Stomach (tissue), 9 donors: ENCODE data around the gene MARCHF2. TPM values are rescaled to one million over a fixed set of nuclear protein-coding genes. Genes with fewer than 3 reads are reported as not detected.
"Not testable (repeated sequence)": the region's sequence is repeated elsewhere in the genome, so short reads cannot be mapped to it uniquely, and the experiment has no call there.

Source experiments
- DNase-seq, 2 donors: peaks; one replicate each; pipeline versions ENCODE4 v3.0.0 to v3.0.0-alpha.2; 2013 to 2019
- H3K27ac ChIP-seq, 5 donors: fragments of 200-600 bp in 4 of 5; sonication (generic) in 4 of 5; one replicate each; pipeline ENCODE4 v1.5.1; 2013 to 2019; ENCODE audit warnings: mild to moderate bottlenecking in 1 of 5, moderate library complexity in 1 of 5
- H3K27me3 ChIP-seq, 3 donors: fragments of 200-600 bp; sonication (generic); one replicate each; pipeline ENCODE4 v1.5.1; 2017 to 2019; ENCODE audit warnings: mixed run types in 1 of 3
- H3K36me3 ChIP-seq, 4 donors: fragments of 200-600 bp; sonication (generic); 1 replicate in 3 of 4; 2 replicates in 1 of 4; pipeline ENCODE4 v1.5.1; 2016 to 2019
- H3K4me1 ChIP-seq, 4 donors: fragments of 200-600 bp; sonication (generic); one replicate each; pipeline ENCODE4 v1.5.1; 2016 to 2019
- H3K4me3 ChIP-seq, 4 donors: fragments of 200-600 bp; sonication (generic) in 3 of 4; one replicate each; pipeline ENCODE4 v1.5.1; 2016 to 2019; ENCODE audit warnings: mild to moderate bottlenecking in 1 of 4
- H3K9me3 ChIP-seq, 4 donors: fragments of 200-600 bp; sonication (generic); one replicate each; pipeline ENCODE4 v1.5.1; 2016 to 2019
- EP300 ChIP-seq: sonication (generic); formaldehyde crosslinking; IDR thresholded peaks from one replicate; pipeline ENCODE4 v1.6.1; 2017; ENCODE audit warnings: antibody characterized with exemption
- POLR2A ChIP-seq, 4 donors: fragments of 450-650 bp; IDR thresholded peaks; one replicate each; pipeline ENCODE4 v1.6.1; 2016; ENCODE audit warnings: antibody characterized with exemption in 4 of 4, control low read depth in 2 of 4, mild to moderate bottlenecking in 1 of 4, moderate library complexity in 1 of 4
- POLR2AphosphoS5 ChIP-seq, 3 donors: sonication (generic); formaldehyde crosslinking; IDR thresholded peaks; one replicate each; pipeline ENCODE4 v1.6.1; 2016; ENCODE audit warnings: antibody characterized with exemption in 3 of 3
- WGBS, 5 donors: extraction: QIAGEN DNeasy Blood & Tissue Kit in 3 of 5; methylation state at CpG; one replicate each; pipeline versions ENCODE4 v1.1.5 to v1.1.7; 2013 to 2018; 5-methylcytosine and 5-hydroxymethylcytosine counted together
- intact Hi-C: fragments of 100-400 bp; cut with DNase I; formaldehyde crosslinking; loops from one replicate; pipeline ENCODE4 v1.15.1; 2023; ENCODE audit warnings: low total_unique reads
- polyA plus RNA-seq, 3 donors: library from polyadenylated mRNA; stranded (reverse); fragments of 200-250 nt; gene quantifications; one replicate each; pipeline ENCODE4 v1.2.3, GENCODE V29; 2013
- total RNA-seq, 5 donors: library from RNA; depleted of rRNA; stranded (reverse); fragments of >200 nt; gene quantifications; one replicate each; pipeline versions ENCODE4 v1.1.0 to v1.2.3, GENCODE V29; 2014 to 2016
- TF ChIP-seq, protein P1 (sequence below), 7 experiments: fragments of 450-650 bp in 4 of 7; fragments of 200-600 bp in 3 of 7; sonication (generic) in 3 of 7; IDR thresholded peaks; one replicate each; pipeline ENCODE4 v1.5.1; 2016 to 2019; ENCODE audit warnings: antibody characterized with exemption in 7 of 7, control low read depth in 2 of 7, mild to moderate bottlenecking in 1 of 7
- donor health status: healthy with polysubstance abuse.
- donor health status: Bipolar disorder and iron deficiency.
- donor health status: healthy.

Gene MARCHF2
- total and polyA plus RNA-seq, 8 donors = 23.5 to 98.2 (median 35.8) TPM

- TF ChIP-seq POLR2AphosphoS5 (IDR thresholded peaks at IDR 0.05) (peak in 2 of 3 donors; percentile 66 to 82), POLR2A (IDR thresholded peaks at IDR 0.05) (no peak), EP300 (no peak)
- TF ChIP-seq, protein P1, sequence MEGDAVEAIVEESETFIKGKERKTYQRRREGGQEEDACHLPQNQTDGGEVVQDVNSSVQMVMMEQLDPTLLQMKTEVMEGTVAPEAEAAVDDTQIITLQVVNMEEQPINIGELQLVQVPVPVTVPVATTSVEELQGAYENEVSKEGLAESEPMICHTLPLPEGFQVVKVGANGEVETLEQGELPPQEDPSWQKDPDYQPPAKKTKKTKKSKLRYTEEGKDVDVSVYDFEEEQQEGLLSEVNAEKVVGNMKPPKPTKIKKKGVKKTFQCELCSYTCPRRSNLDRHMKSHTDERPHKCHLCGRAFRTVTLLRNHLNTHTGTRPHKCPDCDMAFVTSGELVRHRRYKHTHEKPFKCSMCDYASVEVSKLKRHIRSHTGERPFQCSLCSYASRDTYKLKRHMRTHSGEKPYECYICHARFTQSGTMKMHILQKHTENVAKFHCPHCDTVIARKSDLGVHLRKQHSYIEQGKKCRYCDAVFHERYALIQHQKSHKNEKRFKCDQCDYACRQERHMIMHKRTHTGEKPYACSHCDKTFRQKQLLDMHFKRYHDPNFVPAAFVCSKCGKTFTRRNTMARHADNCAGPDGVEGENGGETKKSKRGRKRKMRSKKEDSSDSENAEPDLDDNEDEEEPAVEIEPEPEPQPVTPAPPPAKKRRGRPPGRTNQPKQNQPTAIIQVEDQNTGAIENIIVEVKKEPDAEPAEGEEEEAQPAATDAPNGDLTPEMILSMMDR (IDR thresholded peaks at IDR 0.05) = peak in 2 of 7 experiments; percentile 26 to 70
- no peaks in the 10 kb centered on the region for H3K9me3 ChIP-seq
- H3K4me1 ChIP-seq = peaks cover 11 to 41% (median 32%) of the 10 kb centered on the region in 4 donors
- intact Hi-C loops = no loop called here
- peaks cover 0 to 68% (median 40%) of the 10 kb centered on the region in 4 donors for H3K36me3 ChIP-seq
- peak; percentile 44 to 92 for DNase-seq
- no peak overlapping the region for H3K4me3 ChIP-seq
- H3K27ac ChIP-seq = peak overlapping the region; percentile 74 to 85 (median 80)
- 56 to 69% (median 60%) methylated on average over 23 to 26 of the region's 26 CpGs for WGBS, 5 donors
- H3K27me3 ChIP-seq = no peaks in the 10 kb centered on the region
Observed at GRCh38 chr19:8373867-8374813, 39.0 kb upstream of the MARCHF2 start.

GRCh38 chr19:8375766-8376165, 37.3 kb upstream of the MARCHF2 start:
- 95 to 100% (median 99%) methylated on average over 21 to 32 of the region's 32 CpGs for WGBS, 5 donors
- H3K4me3 ChIP-seq, intact Hi-C loops, H3K27me3 ChIP-seq, H3K9me3 ChIP-seq, DNase-seq: not testable (repeated sequence)
- Histone ChIP-seq H3K27ac (peak overlapping the region in 3 of 5 donors; percentile 28 to 80 (median 72)), H3K4me1 (peaks cover 11 to 31% (median 20%) of the 10 kb centered on the region in 4 donors), H3K36me3 (peaks cover 0 to 65% (median 37%) of the 10 kb centered on the region in 4 donors)

- H3K4me1 ChIP-seq = peaks cover 6 to 24% (median 13%) of the 10 kb centered on the region in 4 donors
- DNase-seq, H3K27me3 ChIP-seq, H3K27ac ChIP-seq, intact Hi-C loops, H3K9me3 ChIP-seq, H3K4me3 ChIP-seq: not testable (repeated sequence)
- 70 to 79% (median 72%) methylated on average over 9 to 10 of the region's 10 CpGs for WGBS, 5 donors
- H3K36me3 ChIP-seq = peaks cover 0 to 58% (median 30%) of the 10 kb centered on the region in 4 donors
Observed at GRCh38 chr19:8376373-8376974, 36.6 kb upstream of the MARCHF2 start.

DNA sequence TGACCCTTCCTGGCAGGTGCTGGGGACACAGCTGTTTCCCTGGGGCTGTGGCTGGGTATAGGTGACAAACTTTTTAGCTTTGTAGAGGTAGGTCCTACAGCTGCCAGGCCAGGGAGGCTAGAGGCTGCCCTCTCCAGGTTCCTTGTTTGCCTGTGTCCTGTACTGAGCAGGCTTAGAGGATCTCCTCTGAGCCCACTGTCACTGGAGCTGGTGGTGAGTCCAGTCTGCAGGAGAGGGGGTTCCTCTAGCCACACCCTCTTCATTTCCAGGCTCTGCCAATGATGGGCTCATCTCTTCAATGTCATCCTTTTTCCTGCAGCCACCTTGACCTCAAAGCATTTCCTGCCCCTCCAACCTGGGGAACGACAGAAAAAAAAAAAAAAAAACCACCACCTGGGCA, 35.5 kb upstream of the MARCHF2 start:
- no peak for DNase-seq
- Histone ChIP-seq H3K36me3 (peaks cover 0 to 49% (median 25%) of the 10 kb centered on the region in 4 donors), H3K4me3 (no peak overlapping the region), H3K4me1 (peaks cover 6 to 21% (median 9%) of the 10 kb centered on the region in 4 donors), H3K27me3 (no peaks in the 10 kb centered on the region), H3K9me3 (no peaks in the 10 kb centered on the region), H3K27ac (peak overlapping the region in 3 of 5 donors; percentile 28 to 41 (median 39))
- no peak for TF ChIP-seq EP300
- TF ChIP-seq POLR2AphosphoS5 (IDR thresholded peaks at IDR 0.05) = no peak
- no peak for TF ChIP-seq POLR2A (IDR thresholded peaks at IDR 0.05)
- TF ChIP-seq, protein P1 (IDR thresholded peaks at IDR 0.05) = no peak
- intact Hi-C loops = no loop called here
- WGBS, 5 donors = 20 to 53% (median 38%) methylated on average over 1 of the region's 1 CpG

DNA sequence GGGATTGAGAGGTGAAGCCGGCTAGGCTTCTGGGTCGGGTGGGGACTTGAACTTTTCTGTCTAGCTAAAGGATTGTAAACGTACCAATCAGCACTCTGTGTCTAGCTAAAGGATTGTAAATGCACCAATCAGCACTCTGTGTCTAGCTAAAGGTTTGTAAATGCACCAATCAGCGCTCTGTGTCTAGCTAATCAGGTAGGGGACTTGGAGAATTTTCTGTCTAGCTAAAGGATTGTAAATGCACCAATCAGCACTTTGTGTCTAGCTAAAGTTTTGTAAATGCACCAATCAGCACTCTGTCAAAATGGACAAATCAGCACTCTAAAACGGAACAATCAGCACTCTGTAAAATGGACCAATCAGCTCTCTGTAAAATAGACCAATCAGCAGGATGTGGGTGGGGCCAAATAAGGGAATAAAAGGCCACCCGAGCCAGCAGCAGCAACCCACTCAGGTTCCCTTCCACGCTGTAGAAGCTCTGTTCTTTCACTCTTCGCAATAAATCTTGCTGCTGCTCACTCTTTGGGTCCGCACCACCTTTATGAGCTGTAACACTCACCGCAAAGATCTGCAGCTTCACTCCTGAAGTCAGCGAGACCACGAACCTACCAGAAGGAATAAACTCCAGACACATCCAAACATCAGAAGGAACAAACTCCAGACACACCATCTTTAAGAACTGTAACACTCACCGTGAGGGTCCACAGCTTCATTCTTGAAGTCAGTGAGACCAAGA, 33.8 kb upstream of the MARCHF2 start:
- H3K4me3 ChIP-seq, H3K9me3 ChIP-seq, H3K27me3 ChIP-seq, DNase-seq, H3K27ac ChIP-seq, intact Hi-C loops: not testable (repeated sequence)
- Histone ChIP-seq H3K36me3 (peaks cover 0 to 31% (median 11%) of the 10 kb centered on the region in 4 donors), H3K4me1 (peaks cover 0 to 13% (median 4%) of the 10 kb centered on the region in 4 donors)
- WGBS, 5 donors = 92 to 97% (median 94%) methylated on average over 13 of the region's 13 CpGs

GRCh38 chr19:8384569-8384968, 28.5 kb upstream of the MARCHF2 start:
- H3K4me3 ChIP-seq, H3K9me3 ChIP-seq, H3K27me3 ChIP-seq, H3K36me3 ChIP-seq, intact Hi-C loops, DNase-seq: not testable (repeated sequence)
- 79 to 94% (median 94%) methylated on average over 4 of the region's 4 CpGs for WGBS, 5 donors
- Histone ChIP-seq H3K4me1 (peaks cover 16 to 44% (median 24%) of the 10 kb centered on the region in 4 donors), H3K27ac (peak overlapping the region in 3 of 5 donors; percentile 27 to 100 (median 100))

- intact Hi-C loops, DNase-seq, H3K36me3 ChIP-seq, H3K4me3 ChIP-seq, H3K27me3 ChIP-seq, H3K9me3 ChIP-seq: not testable (repeated sequence)
- Histone ChIP-seq H3K4me1 (peaks cover 17 to 47% (median 25%) of the 10 kb centered on the region in 4 donors), H3K27ac (peak overlapping the region in 3 of 5 donors; percentile 60 to 100 (median 100))
- WGBS, 5 donors = 37 to 61% (median 45%) methylated on average over 2 of the region's 2 CpGs
Observed at GRCh38 chr19:8385103-8385502, 28.0 kb upstream of the MARCHF2 start.

DNA sequence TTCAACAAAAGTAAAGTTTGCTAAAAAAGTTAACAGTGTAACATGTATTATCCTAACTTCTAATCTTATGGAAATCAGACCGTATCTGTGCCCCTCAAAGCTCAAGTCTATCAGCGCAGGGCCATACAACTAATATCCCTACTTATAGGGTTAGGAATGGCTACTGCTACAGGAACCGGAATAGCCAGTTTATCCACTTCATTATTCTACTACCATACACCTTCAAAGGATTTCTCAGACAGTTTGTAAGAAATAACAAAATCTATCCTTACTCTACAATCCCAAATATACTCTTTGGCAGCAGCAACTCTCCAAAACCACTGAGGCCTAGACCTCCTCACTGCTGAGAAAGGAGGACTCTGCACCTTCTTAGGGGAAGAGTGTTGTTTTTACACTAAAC, 27.5 kb upstream of the MARCHF2 start:
- 33 to 54% (median 47%) methylated on average over 3 of the region's 3 CpGs for WGBS, 5 donors
- intact Hi-C loops = not testable (repeated sequence)

More for the DNA sequence above, 27.5 kb upstream of the MARCHF2 start:
- not testable (repeated sequence) for H3K27me3 ChIP-seq, H3K4me3 ChIP-seq, H3K36me3 ChIP-seq, H3K9me3 ChIP-seq
- DNase-seq = peak in 1 of 2 donors; percentile 74
- H3K4me1 ChIP-seq = peaks cover 17 to 47% (median 25%) of the 10 kb centered on the region in 4 donors
- H3K27ac ChIP-seq = peak overlapping the region; percentile 57 to 100 (median 63)
